GM19452 (cell line): Measurements from ENCODE around the gene ACSF3.
"Not testable (repeated sequence)": the region's sequence is repeated elsewhere in the genome, so short reads cannot be mapped to it uniquely, and the experiment has no call there.

Experiments
- ATAC-seq: cut with Tn5 transposase; IDR thresholded peaks from one replicate; pipeline ENCODE4 v1.9.1; 2021; ENCODE audit not compliant: unreplicated experiment

Gene ACSF3

DNA sequence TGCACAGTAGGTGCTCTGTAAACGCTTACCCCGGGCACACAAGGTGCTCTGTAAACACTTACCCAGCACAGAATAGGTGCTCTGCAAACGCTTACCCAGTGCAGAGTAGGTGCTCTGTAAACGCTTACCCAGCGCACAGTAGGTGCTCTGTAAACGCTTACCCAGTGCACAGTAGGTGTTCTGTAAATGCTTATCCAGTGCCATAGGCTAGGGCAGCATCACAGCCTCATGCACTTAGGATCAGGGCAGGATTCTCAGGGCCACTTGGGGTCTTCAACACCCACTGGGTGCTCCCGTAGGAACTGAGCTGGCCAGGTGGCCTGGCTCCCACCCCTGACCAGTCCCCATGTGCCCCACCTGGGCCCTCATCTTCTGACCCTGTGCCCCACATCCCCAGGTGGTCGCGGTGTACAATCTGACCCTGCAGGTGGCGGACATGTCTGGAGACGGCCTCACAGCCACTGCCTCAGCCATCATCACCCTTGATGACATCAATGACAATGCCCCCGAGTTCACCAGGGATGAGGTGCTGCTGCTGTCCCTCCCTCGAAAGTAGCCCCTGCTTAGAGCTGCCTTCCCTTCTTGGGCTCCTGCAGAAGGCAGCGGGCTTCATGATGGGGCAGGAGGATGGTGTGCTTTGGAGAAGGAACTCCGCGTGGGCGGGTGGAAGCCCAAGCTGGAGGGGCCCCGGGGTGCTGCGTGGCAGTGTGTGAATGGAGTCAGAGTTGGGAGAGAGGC lies 93.5 kb downstream of the ACSF3 start:
- no peak for ATAC-seq

DNA sequence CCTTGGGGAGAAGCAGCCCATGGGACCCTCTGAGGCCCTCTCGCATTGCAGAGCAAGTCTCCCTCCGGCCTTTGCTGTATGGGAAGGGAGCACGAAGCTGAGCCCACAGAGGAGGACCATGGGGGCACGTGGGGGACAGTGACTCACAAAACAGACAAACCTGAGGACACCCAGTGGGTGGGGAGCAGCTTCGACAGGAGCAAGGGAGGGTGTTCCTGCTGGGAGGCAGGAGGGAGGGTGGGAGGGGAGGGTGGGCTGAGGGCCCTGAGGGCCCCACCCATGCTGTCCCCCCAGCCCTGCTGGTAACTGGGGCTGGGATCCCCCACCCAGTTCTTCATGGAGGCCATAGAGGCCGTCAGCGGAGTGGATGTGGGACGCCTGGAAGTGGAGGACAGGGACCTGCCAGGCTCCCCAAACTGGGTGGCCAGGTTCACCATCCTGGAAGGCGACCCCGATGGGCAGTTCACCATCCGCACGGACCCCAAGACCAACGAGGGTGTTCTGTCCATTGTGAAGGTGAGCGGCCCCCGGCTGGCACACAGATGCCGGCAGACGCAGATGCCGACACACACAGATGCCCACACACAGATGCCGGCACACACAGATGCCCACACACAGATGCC lies 94.2 kb downstream of the ACSF3 start:
- ATAC-seq: no peak

DNA sequence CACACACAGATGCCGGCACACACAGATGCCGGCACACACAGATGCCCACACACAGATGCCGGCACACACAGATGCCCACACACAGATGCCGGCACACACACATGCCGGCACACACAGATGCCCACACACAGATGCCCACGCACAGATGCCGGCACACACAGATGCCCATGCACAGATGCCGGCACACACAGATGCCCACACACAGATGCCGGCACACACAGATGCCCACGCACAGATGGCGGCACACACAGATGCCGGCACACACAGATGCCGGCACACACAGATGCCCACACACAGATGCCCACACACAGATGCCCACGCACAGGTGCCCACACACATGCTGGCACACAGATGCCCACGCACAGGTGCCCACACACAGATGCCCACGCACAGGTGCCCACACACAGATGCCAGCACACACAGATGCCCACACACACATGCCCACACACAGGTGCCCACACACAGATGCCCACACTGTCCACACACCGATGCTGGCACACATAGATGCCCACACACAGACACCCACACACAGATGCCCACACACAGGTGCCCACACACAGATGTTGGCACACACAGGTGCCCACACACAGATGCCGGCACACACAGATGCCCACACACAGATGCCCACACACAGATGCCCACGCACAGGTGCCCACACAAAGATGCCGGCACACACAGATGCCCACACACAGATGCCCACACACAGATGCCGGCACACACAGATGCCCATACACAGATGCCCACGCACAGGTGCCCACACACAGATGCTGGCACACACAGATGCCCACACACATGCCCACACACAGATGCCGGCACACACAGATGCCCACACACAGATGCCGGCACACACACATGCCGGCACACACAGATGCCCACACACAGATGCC lies 95.1 kb downstream of the ACSF3 start:
- ATAC-seq: not testable (repeated sequence)

DNA sequence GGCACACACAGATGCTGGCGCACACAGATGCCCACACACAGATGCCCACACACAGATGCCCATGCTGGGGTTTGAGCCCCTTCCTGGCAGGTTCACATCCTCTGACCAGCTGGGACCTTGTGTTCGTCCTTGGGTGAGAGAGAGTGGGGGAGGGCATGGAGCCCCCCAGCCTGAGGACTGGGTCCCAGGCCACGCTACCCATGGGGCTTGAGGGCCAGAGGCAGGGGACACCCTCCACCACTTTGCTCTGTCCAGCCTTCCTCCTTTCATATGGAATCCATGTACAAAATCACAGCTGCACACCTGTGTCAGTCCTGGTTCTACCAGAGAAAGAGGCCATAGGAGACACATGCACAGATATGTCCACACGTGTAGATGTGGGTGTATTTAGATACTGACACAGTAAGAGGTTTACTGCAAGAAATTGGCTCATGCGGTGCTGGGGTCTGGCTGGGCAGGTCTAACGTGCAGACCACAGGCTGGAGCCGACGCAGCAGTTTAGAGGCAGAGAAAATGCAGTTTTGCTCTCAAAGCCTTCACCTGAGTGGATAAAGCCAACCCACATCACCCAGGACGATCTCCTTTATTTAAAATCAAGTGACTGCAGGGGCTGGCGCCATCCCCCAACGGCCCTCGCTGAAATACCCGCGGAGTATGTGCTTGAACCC lies 95.8 kb downstream of the ACSF3 start:
- ATAC-seq: no peak

DNA sequence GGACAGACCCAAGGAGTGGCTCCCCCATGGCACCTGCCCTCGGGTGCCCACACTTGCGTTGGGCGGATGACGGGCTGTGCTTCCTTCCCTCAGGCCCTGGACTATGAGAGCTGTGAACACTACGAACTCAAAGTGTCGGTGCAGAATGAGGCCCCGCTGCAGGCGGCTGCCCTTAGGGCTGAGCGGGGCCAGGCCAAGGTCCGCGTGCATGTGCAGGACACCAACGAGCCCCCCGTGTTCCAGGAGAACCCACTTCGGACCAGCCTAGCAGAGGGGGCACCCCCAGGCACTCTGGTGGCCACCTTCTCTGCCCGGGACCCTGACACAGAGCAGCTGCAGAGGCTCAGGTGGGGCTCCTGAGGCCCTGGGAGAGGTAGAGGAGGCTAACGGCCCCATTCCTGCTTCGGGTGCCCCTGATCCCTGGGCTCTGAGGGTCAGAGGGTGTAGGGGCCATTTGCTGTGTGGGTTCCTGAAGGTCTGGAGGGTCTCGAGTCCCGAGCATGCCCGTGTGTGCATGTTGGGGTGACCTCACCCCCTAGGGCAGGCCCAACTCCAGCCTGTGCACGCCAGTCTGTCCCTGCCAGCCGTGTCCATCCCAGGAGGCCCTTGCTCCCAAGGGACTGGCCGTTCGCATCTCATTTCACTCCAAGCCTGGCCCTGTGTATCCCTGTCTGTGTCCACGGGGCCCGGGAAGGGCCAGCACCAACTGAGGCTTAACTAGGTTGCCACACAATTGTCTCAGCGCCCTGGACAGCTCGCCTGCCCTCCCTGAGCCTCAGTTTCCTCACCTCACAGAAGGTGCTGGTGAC lies 96.7 kb downstream of the ACSF3 start:
- ATAC-seq: no peak

DNA sequence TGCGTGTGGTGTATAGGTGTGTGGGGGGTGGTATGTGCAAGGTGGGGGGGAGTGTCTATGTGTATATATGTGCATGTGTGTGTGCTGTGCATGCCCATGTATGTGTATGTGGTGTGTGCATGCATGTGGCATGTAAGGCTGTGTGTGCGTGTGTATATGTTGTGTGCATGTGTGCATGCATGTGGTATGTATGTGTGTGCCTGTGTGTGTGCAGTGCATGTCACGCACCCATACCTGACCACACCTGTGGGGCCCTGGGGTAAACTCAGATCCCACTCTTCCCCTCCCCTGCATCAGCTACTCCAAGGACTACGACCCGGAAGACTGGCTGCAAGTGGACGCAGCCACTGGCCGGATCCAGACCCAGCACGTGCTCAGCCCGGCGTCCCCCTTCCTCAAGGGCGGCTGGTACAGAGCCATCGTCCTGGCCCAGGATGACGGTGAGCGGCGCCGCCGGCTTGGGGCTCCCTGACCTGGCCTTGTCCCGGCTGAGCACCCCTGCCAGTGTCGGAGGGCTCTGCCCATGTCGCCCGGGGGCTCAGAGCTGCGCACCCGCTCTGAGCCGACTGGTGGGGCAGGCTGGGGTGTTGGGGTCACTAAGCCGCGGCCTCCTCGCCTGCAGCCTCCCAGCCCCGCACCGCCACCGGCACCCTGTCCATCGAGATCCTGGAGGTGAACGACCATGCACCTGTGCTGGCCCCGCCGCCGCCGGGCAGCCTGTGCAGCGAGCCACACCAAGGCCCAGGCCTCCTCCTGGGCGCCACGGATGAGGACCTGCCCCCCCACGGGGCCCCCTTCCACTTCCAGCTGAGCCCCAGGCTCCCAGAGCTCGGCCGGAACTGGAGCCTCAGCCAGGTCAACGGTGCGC lies 97.6 kb downstream of the ACSF3 start:
- ATAC-seq: no peak

DNA sequence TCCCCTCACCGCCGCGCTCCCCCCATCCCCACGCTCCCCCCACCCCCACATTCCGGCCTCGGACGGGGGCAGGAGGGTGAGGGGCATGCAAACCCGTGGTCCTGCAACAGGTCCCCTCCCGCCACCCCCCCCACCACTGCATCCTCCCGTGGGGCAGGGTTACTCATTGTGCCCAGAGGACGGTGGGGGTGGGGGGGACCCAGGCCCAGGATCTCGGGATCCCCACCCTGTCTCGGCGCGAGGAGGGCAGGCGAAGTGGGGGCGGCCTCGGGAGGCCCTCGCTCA lies 98.2 kb downstream of the ACSF3 start:
- no peak for ATAC-seq

DNA sequence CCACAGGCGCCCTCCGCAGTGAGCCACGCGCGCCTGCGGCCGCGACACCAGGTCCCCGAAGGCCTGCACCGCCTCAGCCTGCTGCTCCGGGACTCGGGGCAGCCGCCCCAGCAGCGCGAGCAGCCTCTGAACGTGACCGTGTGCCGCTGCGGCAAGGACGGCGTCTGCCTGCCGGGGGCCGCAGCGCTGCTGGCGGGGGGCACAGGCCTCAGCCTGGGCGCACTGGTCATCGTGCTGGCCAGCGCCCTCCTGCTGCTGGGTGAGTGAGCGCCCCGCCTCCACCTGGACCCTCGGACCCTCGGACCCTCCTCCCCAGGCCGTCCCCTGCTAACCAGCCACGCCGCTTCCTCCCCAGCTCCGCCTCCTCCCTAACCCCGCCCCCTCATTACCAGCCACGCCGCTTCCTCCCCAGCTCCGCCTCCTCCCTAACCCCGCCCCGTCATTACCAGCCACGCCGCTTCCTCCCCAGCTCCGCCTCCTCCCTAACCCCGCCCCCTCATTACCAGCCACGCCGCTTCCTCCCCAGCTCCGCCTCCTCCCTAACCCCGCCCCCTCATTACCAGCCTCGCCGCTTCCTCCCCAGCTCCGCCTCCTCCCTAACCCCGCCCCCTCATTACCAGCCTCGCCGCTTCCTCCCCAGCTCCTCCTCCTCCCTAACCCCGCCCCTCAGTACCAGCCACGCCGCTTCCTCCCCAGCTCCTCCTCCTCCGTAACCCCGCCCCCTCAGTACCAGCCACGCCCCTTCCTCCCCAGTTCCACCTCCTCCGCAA lies 98.7 kb downstream of the ACSF3 start:
- ATAC-seq: not testable (repeated sequence)

DNA sequence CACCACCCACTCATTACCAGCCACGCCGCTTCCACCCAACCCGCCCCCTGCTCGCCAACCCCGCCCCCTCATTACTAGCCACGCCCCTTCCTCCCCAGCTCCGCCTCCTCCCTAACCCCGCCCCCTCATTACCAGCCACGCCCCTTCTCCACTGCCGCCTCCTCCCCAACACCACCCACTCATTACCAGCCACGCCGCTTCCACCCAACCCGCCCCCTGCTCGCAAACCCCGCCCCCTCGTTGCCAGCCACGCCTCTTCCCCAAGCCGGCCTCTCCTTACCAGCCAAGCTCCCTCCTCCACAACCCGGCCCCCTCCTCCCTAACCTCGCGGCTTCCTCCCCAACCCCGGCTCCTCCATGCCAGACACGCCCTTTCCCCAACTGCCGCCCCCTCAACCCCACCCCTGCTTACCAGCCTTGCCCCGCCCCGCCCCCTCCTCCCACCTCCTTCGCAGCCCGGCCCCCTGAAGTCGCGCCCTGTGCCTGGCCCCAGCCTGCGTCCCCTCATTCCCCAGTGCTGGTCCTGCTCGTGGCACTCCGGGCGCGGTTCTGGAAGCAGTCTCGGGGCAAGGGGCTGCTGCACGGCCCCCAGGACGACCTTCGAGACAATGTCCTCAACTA lies 99.4 kb downstream of the ACSF3 start:
- ATAC-seq: no peak

DNA sequence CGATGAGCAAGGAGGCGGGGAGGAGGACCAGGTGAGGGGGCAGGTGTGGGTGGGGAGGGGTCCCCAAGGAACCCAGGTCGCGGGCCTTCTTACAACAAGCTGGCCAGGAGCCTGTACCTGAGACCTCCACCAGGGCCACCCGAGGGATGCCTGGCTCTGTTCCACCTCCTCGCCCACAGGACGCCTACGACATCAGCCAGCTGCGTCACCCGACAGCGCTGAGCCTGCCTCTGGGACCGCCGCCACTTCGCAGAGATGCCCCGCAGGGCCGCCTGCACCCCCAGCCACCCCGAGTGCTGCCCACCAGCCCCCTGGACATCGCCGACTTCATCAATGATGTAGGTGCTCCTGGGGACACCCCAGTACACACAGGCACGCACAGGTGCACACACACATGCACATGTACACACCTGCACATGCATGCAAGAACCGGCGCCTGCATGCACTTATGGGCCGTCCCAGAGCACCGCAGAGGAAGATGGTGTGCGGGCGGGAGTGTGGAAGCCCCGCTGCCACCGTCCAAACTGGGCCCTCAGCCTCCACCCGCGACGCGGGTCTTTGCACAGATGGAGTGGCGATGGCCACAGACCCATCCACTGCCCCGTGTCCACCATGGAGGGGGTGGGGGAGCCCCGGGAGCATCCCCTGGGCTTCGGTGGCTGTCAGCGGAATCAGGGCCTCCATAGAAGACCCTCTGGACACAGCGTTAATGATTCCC lies 100.1 kb downstream of the ACSF3 start:
- no peak for ATAC-seq

DNA sequence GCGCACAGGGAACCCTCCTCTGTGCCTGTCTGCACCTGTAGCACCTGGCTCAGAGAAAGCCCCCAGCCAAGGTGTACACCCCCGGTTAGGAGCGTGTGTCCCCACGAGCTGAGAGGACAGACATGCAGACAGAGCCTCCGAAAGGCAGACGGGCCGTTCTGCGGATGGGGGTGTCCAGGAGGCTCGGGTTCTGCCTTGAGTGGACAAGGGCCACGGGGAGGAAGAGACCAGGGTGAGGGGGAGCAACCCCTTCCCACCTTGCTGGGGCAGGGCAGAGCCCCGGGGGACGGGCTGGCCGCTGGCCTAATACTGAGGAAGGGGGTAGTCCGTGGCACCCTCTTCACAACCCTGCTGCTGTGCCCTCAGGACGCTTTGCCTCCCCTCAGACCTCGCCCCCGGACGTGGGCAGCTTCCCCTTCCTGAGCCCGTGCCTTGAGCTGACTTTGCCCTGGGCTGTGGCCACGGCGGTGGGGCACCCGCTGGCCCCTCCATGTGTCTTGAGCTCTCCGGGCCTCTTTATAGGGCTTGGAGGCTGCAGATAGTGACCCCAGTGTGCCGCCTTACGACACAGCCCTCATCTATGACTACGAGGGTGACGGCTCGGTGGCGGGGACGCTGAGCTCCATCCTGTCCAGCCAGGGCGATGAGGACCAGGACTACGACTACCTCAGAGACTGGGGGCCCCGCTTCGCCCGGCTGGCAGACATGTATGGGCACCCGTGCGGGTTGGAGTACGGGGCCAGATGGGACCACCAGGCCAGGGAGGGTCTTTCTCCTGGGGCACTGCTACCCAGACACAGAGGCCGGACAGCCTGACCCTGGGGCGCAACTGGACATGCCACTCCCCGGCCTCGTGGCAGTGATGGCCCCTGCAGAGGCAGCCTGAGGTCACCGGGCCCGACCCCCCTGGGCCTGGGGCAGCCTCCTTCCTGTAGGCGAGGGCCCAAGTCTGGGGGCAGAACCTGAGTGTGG lies 101.0 kb downstream of the ACSF3 start:
- ATAC-seq: no peak

DNA sequence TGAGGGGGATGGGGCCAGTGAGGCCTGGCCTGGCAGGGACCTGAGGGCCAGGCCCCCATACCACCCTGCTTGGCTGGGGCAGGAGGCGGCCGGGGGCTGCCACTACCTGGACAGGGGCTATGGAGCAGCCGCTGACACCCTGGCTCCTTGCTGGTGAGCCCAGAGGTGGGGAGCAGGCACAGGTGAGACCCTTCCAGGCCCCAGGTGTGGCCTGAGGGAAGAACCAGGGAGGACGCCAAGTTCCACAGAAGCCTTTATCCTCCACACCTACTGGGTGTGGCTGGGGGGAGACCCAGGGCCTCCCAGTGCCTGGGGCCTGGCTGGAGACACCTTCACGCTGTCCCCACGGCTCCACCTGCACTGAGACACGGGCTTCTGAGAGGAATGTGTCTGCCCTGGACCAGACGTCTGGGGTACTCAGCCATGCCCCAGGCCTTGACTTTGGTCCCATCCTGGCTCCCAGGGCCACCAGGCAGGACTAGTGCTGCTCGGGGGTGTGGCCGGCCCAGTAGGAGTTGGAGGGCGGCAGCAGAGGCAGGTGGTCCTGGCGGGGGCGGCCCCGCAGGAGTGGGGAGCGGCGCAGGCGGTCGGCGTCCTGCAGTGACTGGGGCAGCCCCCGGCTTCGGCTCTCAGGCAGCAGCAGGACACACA lies 102.0 kb downstream of the ACSF3 start:
- ATAC-seq: no peak

DNA sequence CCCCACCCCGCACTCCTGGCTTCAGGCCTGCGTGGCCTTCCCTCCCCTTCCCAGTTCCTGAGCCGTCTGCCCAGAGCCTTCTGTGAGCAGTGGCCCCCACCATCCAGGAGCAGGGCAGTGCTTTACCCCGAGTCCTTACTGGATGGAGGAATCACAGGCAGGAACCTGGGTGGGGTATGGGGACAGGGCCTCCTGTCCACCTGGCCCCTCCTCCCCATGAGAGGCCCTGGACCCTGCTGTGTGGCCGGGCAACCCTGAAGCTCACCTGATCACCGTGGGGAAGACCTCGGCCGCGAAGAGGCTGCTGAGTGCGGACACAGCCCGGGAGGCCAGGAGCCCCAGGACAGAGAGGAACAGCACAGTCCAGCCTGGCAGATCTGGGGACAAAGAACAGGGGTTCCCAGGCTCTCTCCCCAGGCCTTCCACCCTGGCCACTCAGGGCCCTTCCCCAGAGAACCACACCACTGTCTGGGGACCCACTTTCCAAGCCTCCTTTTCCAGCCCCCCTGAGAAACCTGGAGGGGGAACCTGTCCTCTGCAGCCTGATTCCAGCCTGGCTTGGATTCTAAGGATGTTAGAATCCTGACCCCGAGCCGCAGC lies 103.5 kb downstream of the ACSF3 start:
- ATAC-seq: no peak

DNA sequence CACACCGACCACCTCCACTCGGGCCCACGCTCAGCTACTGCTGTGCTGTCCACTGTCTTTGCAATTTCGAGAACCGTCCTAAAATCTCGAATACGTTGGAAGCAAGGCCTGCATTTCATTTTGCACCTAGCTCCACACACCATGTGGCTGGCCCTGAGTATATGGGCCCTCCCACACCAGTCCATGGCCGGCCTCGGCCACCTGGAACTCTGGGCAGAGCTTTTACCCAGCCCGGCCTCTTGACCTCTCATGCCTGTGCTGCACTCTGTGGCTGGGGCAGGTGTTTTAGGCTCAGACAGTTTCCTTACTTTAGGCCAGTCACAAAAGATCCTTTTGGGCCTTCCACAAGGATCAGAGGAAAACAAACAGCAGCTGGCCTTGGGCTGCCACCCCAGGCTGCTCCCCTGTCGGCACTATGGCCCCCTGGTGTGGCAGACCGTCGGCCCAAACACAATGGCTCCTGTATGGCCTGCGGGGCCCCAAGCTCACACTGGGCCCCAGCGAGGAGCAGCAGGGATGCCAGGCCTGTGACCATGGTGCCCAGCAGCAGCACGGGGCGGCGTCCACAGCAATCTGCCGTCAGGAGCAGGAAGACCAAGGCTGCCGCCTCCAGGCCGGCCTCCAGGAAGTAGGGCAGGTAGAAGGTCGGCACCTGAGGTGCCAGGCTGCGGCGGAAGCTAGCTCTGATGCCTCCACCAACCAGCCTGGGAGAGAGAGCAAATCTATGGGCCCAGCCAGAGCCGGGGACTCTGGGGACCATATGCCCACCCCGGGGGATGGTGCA lies 104.2 kb downstream of the ACSF3 start:
- no peak for ATAC-seq
